Glutamatergic neuron (in vitro differentiated cells): ENCODE data around the gene LIN37. TPM values are rescaled to one million over a fixed set of nuclear protein-coding genes. Genes with fewer than 3 reads are reported as not detected.

Experiments
- DNase-seq: peaks from one replicate; pipeline ENCODE4 v3.0.0; 2022
- H3K27ac Mint-ChIP-seq: one replicate; pipeline ENCODE4 v1.8.0; 2020; ENCODE audit warnings: mild to moderate bottlenecking, mixed read lengths, inconsistent platforms; ENCODE audit not compliant: unreplicated experiment
- H3K27me3 Mint-ChIP-seq: one replicate; pipeline ENCODE4 v1.8.0; 2020; ENCODE audit warnings: mild to moderate bottlenecking, moderate library complexity, mixed read lengths, inconsistent platforms; ENCODE audit not compliant: unreplicated experiment
- H3K36me3 Mint-ChIP-seq: one replicate; pipeline ENCODE4 v1.8.0; 2020; ENCODE audit warnings: mild to moderate bottlenecking, mixed read lengths, inconsistent platforms; ENCODE audit not compliant: unreplicated experiment
- H3K4me1 Mint-ChIP-seq: one replicate; pipeline ENCODE4 v1.8.0; 2020; ENCODE audit warnings: mild to moderate bottlenecking, low read depth, mixed read lengths, inconsistent platforms; ENCODE audit not compliant: unreplicated experiment
- H3K4me3 Mint-ChIP-seq: one replicate; pipeline ENCODE4 v1.8.0; 2020; ENCODE audit warnings: mild to moderate bottlenecking, mixed read lengths, inconsistent platforms; ENCODE audit not compliant: unreplicated experiment
- H3K9me3 Mint-ChIP-seq: one replicate; pipeline ENCODE4 v1.8.0; 2020; ENCODE audit warnings: mild to moderate bottlenecking, moderate library complexity, mixed read lengths, inconsistent platforms; ENCODE audit not compliant: unreplicated experiment
- CTCF ChIP-seq: fragments of 200-600 bp; sonication (generic); IDR thresholded peaks from one replicate; pipeline ENCODE4 v1.5.0; 2021; ENCODE audit not compliant: partially characterized antibody, unreplicated experiment
- total RNA-seq: library from RNA; stranded (reverse); fragmentation: NEBNext Ultra II Directional; extraction: Animal tissue kit (Norgen Biotek cat#: 25700); gene quantifications from one replicate; pipeline ENCODE4 v1.2.1, GENCODE V29; 2021; ENCODE audit not compliant: unreplicated experiment

LIN37 gene
- total RNA-seq, 1 donor from 2014 or later: 29.8 TPM

- peaks cover 10% of the 10 kb centered on the region for H3K27me3 Mint-ChIP-seq
- H3K4me3 Mint-ChIP-seq: no peak overlapping the region
- H3K9me3 Mint-ChIP-seq: peaks cover 7% of the 10 kb centered on the region
- no peak overlapping the region for H3K27ac Mint-ChIP-seq
- no peak for TF ChIP-seq CTCF
- peaks cover 6% of the 10 kb centered on the region for H3K4me1 Mint-ChIP-seq
- peaks cover 5% of the 10 kb centered on the region for H3K36me3 Mint-ChIP-seq
- DNase-seq: no peak
Measured at GRCh38 chr19:35787227-35787799, 38.9 kb downstream of the LIN37 start.

- Mint-ChIP-seq H3K27me3 (peaks cover 6% of the 10 kb centered on the region), H3K36me3 (peaks cover 5% of the 10 kb centered on the region), H3K4me1 (peaks cover 3% of the 10 kb centered on the region), H3K9me3 (peaks cover 4% of the 10 kb centered on the region), H3K4me3 (no peak overlapping the region), H3K27ac (no peak overlapping the region)
- no peak for TF ChIP-seq CTCF
- no peak for DNase-seq
Measured at GRCh38 chr19:35788205-35788960, 40.0 kb downstream of the LIN37 start.

- Mint-ChIP-seq H3K9me3 (peaks cover 3% of the 10 kb centered on the region), H3K36me3 (peaks cover 5% of the 10 kb centered on the region), H3K27me3 (peaks cover 4% of the 10 kb centered on the region), H3K4me1 (peaks cover 3% of the 10 kb centered on the region), H3K4me3 (no peak overlapping the region), H3K27ac (no peak overlapping the region)
- no peak for DNase-seq
- no peak for TF ChIP-seq CTCF
Measured at GRCh38 chr19:35789195-35789977, 41.0 kb downstream of the LIN37 start.

- H3K27ac Mint-ChIP-seq: no peak overlapping the region
- peaks cover 3% of the 10 kb centered on the region for H3K9me3 Mint-ChIP-seq
- DNase-seq: no peak
- H3K27me3 Mint-ChIP-seq: peaks cover 4% of the 10 kb centered on the region
- peaks cover 5% of the 10 kb centered on the region for H3K36me3 Mint-ChIP-seq
- H3K4me1 Mint-ChIP-seq: peaks cover 3% of the 10 kb centered on the region
- no peak for TF ChIP-seq CTCF
- H3K4me3 Mint-ChIP-seq: no peak overlapping the region
Measured at GRCh38 chr19:35789978-35790944, 41.9 kb downstream of the LIN37 start.
